ENCODE results near the gene ST3GAL6. TPM values are rescaled to one million over a fixed set of nuclear protein-coding genes. Genes with fewer than 3 reads are reported as not detected.

The ST3GAL6 gene
- total and polyA plus RNA-seq, 2 donors (not counting 3 experiments of a cell fraction or from before 2014, with no cell fraction given): 13.2 to 35.9 TPM

DNA sequence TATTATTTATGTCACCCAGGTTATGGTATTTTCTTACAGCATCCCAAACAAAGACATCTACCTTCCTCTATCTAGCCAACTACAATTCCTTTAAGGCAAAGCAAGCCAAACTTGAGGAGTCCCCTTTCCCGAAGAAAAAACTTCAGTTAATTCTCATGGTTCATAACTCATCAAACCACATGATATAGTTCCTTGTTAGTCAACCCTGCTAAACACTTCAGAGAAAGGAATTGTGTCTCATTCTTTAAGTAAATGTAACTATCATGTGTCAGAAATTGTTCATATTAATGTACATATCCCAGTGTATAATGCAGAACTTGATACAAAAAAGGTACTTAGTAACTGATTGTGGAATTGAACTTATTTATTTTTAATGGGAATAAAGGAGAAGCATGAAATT is 44.4 kb downstream of the ST3GAL6 start:
- ChIA-PET POLR2A (no interaction called here), CTCF (no interaction called here)
- dilution Hi-C loops (cut with MboI; ENCODE audit: extremely low pct_ligation_motif_present, low sequenced_read_pairs) (loop anchor here (25.0 kb wide), 1 partner anchor 195 kb away; no protein-coding TSS in a partner anchor), intact Hi-C loops (cut with micrococcal nuclease) (loop anchor here (2.0 kb wide), 1 partner anchor 73 kb away; no protein-coding TSS in a partner anchor)
- DNase-seq (ENCODE audit: low read depth, low spot score) (no peak), FAIRE-seq (no peak)
- Histone ChIP-seq H3K27ac (ENCODE audit: insufficient read depth, low read depth, low read length) (no peak overlapping the region), H3K27me3 (ENCODE audit: control insufficient read depth in 2 of 2, insufficient read depth in 2 of 2, low read length in 2 of 2) (no peaks in the 10 kb centered on the region), H3K9ac (replicated peaks; ENCODE audit: extremely low read depth, insufficient read depth, low read length) (no peak overlapping the region), H3K4me2 (ENCODE audit: insufficient read depth, low read length) (no peak overlapping the region), H3K36me3 (ENCODE audit: control insufficient read depth in 2 of 2, extremely low read depth in 1 of 2, insufficient read depth in 2 of 2, low read length in 2 of 2) (peaks cover 9 to 27% of the 10 kb centered on the region in 2 experiments), H3K9me3 (replicated peaks; ENCODE audit: control insufficient read depth, insufficient read depth, low read length) (no peaks in the 10 kb centered on the region), H3K9me1 (replicated peaks; ENCODE audit: control insufficient read depth, extremely low read depth, insufficient read depth, low read length) (no peaks in the 10 kb centered on the region), H3K4me1 (ENCODE audit: control insufficient read depth, extremely low read depth, insufficient read depth, low read length) (peaks cover 3% of the 10 kb centered on the region), H3K79me2 (ENCODE audit: control insufficient read depth, insufficient read depth, low read length) (no peaks in the 10 kb centered on the region), H4K20me1 (replicated peaks; ENCODE audit: control insufficient read depth, extremely low read depth, insufficient read depth, low read length) (no peaks in the 10 kb centered on the region), H3K4me3 (replicated peaks in 1 of 3; ENCODE audit: insufficient read depth in 1 of 3, low read depth in 1 of 3, low read length in 3 of 3) (no peak overlapping the region), H2AFZ (ENCODE audit: low read depth, low read length) (no peak overlapping the region)
- BruUV-seq (replicated peaks): no TSS peak
- TF ChIP-seq MYC (IDR thresholded peaks at IDR 0.05; ENCODE audit: low read depth, low read length): no peak
- no peak for TF ChIP-seq FOS (IDR thresholded peaks at IDR 0.05; ENCODE audit: borderline replicate concordance, insufficient read depth, low read length)
- TF ChIP-seq, protein P1, sequence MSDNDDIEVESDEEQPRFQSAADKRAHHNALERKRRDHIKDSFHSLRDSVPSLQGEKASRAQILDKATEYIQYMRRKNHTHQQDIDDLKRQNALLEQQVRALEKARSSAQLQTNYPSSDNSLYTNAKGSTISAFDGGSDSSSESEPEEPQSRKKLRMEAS (IDR thresholded peaks at IDR 0.05; ENCODE audit: insufficient read depth, insufficient read length): no peak
- no peak for TF ChIP-seq POLR2AphosphoS5 (IDR thresholded peaks at IDR 0.05; ENCODE audit: insufficient read depth, low read depth, low read length)
- TF ChIP-seq JUN (IDR thresholded peaks at IDR 0.05; ENCODE audit: borderline replicate concordance, insufficient read depth, insufficient read length, low read depth): no peak
- TF ChIP-seq, protein P2, sequence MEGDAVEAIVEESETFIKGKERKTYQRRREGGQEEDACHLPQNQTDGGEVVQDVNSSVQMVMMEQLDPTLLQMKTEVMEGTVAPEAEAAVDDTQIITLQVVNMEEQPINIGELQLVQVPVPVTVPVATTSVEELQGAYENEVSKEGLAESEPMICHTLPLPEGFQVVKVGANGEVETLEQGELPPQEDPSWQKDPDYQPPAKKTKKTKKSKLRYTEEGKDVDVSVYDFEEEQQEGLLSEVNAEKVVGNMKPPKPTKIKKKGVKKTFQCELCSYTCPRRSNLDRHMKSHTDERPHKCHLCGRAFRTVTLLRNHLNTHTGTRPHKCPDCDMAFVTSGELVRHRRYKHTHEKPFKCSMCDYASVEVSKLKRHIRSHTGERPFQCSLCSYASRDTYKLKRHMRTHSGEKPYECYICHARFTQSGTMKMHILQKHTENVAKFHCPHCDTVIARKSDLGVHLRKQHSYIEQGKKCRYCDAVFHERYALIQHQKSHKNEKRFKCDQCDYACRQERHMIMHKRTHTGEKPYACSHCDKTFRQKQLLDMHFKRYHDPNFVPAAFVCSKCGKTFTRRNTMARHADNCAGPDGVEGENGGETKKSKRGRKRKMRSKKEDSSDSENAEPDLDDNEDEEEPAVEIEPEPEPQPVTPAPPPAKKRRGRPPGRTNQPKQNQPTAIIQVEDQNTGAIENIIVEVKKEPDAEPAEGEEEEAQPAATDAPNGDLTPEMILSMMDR (IDR thresholded peaks at IDR 0.05; ENCODE audit: extremely low read depth in 1 of 2, insufficient read depth in 1 of 2, low read depth in 1 of 2, low read length in 2 of 2): no peak
- no peak for TF ChIP-seq EZH2 (IDR thresholded peaks at IDR 0.05; ENCODE audit: borderline replicate concordance, low read depth, low read length, severe bottlenecking)
- no peak for TF ChIP-seq POLR2A (IDR thresholded peaks at IDR 0.05; ENCODE audit: low read depth, low read length)

All from endothelial cell of umbilical vein (primary cell).